ENCODE results near the gene VWA7.

VWA7 gene

GRCh38 chr6:31742894-31743293 lies 34.2 kb downstream of the VWA7 start:
- H3K27ac Mint-ChIP-seq = no peak overlapping the region
- no peak for DNase-seq
- H3K9me3 Mint-ChIP-seq = no peaks in the 10 kb centered on the region
- no peaks in the 10 kb centered on the region for H3K27me3 Mint-ChIP-seq
- no peak overlapping the region for H3K4me3 Mint-ChIP-seq
- peaks cover 21% of the 10 kb centered on the region for H3K36me3 Mint-ChIP-seq (ENCODE audit: insufficient read depth)
- ATAC-seq (replicated peaks) = no peak
- H3K4me1 Mint-ChIP-seq (ENCODE audit: low read depth in 2 of 2) = peaks cover 31 to 38% of the 10 kb centered on the region in 2 donors

GRCh38 chr6:31741815-31742214 lies 35.3 kb downstream of the VWA7 start:
- DNase-seq = no peak
- Mint-ChIP-seq H3K4me1 (ENCODE audit: low read depth in 2 of 2) (peaks cover 41 to 49% of the 10 kb centered on the region in 2 donors), H3K36me3 (ENCODE audit: insufficient read depth) (peaks cover 27% of the 10 kb centered on the region), H3K27me3 (no peaks in the 10 kb centered on the region), H3K9me3 (no peaks in the 10 kb centered on the region), H3K27ac (no peak overlapping the region), H3K4me3 (peak overlapping the region; percentile 27 to 97)
- no peak for ATAC-seq (replicated peaks)

GRCh38 chr6:31740397-31741223 lies 36.5 kb downstream of the VWA7 start:
- H3K27me3 Mint-ChIP-seq = no peaks in the 10 kb centered on the region
- H3K4me3 Mint-ChIP-seq = peak overlapping the region; percentile 95 to 97
- no peaks in the 10 kb centered on the region for H3K9me3 Mint-ChIP-seq
- peaks cover 35% of the 10 kb centered on the region for H3K36me3 Mint-ChIP-seq (ENCODE audit: insufficient read depth)
- ATAC-seq (replicated peaks) (no peak), DNase-seq (no peak)
- peak overlapping the region; percentile 89 to 90 for H3K27ac Mint-ChIP-seq
- H3K4me1 Mint-ChIP-seq (ENCODE audit: low read depth in 2 of 2) = peaks cover 47 to 61% of the 10 kb centered on the region in 2 donors

- H3K27ac Mint-ChIP-seq = peak within 1 kb of the TSS; percentile 89 to 90
- H3K4me3 Mint-ChIP-seq = peak within 1 kb of the TSS; percentile 95 to 97
- no peaks in the 10 kb centered on the region for H3K9me3 Mint-ChIP-seq
- H3K36me3 Mint-ChIP-seq (ENCODE audit: insufficient read depth) = peaks cover 39% of the 10 kb centered on the region
- peaks cover 48 to 64% of the 10 kb centered on the region in 2 donors for H3K4me1 Mint-ChIP-seq (ENCODE audit: low read depth in 2 of 2)
- no peaks in the 10 kb centered on the region for H3K27me3 Mint-ChIP-seq
- DNase-seq = peak; percentile 91 to 92 (median 92)
- peak; percentile 85 for ATAC-seq (replicated peaks)
Observed at GRCh38 chr6:31739639-31740396, 37.3 kb downstream of the VWA7 start, which contains the start of gene MSH5. TSS of gene MSH5 (plus strand) at chr6:31740005. CDS start at chr6:31740467, 462 bp downstream.

GRCh38 chr6:31737991-31738979 lies 38.8 kb downstream of the VWA7 start:
- peak overlapping the region; percentile 95 to 97 for H3K4me3 Mint-ChIP-seq
- no peaks in the 10 kb centered on the region for H3K27me3 Mint-ChIP-seq
- ATAC-seq (replicated peaks) (peak; percentile 46), DNase-seq (peak; percentile 48 to 52 (median 52))
- peaks cover 54% of the 10 kb centered on the region for H3K36me3 Mint-ChIP-seq (ENCODE audit: insufficient read depth)
- no peaks in the 10 kb centered on the region for H3K9me3 Mint-ChIP-seq
- H3K27ac Mint-ChIP-seq = peak overlapping the region; percentile 89 to 90
- H3K4me1 Mint-ChIP-seq (ENCODE audit: low read depth in 2 of 2) = peaks cover 63 to 75% of the 10 kb centered on the region in 2 donors

- no peak for DNase-seq
- no peaks in the 10 kb centered on the region for H3K9me3 Mint-ChIP-seq
- ATAC-seq (replicated peaks) = no peak
- peaks cover 63 to 78% of the 10 kb centered on the region in 2 donors for H3K4me1 Mint-ChIP-seq (ENCODE audit: low read depth in 2 of 2)
- H3K36me3 Mint-ChIP-seq (ENCODE audit: insufficient read depth) = peaks cover 60% of the 10 kb centered on the region
- H3K27me3 Mint-ChIP-seq = no peaks in the 10 kb centered on the region
- peak overlapping the region; percentile 95 to 97 for H3K4me3 Mint-ChIP-seq
- peak overlapping the region; percentile 89 to 90 for H3K27ac Mint-ChIP-seq
Observed at GRCh38 chr6:31737315-31737990, 39.7 kb downstream of the VWA7 start.

GRCh38 chr6:31736768-31737314 lies 40.3 kb downstream of the VWA7 start:
- peak overlapping the region; percentile 95 to 97 for H3K4me3 Mint-ChIP-seq
- H3K4me1 Mint-ChIP-seq (ENCODE audit: low read depth in 2 of 2) = peaks cover 65 to 82% of the 10 kb centered on the region in 2 donors
- peak overlapping the region; percentile 89 to 90 for H3K27ac Mint-ChIP-seq
- ATAC-seq (replicated peaks) (no peak), DNase-seq (no peak)
- no peaks in the 10 kb centered on the region for H3K9me3 Mint-ChIP-seq
- H3K27me3 Mint-ChIP-seq = no peaks in the 10 kb centered on the region
- peaks cover 66% of the 10 kb centered on the region for H3K36me3 Mint-ChIP-seq (ENCODE audit: insufficient read depth)

- H3K9me3 Mint-ChIP-seq = no peaks in the 10 kb centered on the region
- DNase-seq (peak; percentile 40 to 49 (median 48)), ATAC-seq (replicated peaks) (peak; percentile 33)
- H3K4me3 Mint-ChIP-seq = peak within 1 kb of the TSS; percentile 95 to 97
- H3K36me3 Mint-ChIP-seq (ENCODE audit: insufficient read depth) = peaks cover 72% of the 10 kb centered on the region
- peak within 1 kb of the TSS; percentile 89 to 90 for H3K27ac Mint-ChIP-seq
- no peaks in the 10 kb centered on the region for H3K27me3 Mint-ChIP-seq
- H3K4me1 Mint-ChIP-seq (ENCODE audit: low read depth in 2 of 2) = peaks cover 65 to 76% of the 10 kb centered on the region in 2 donors
Observed at GRCh38 chr6:31736021-31736767, 40.9 kb downstream of the VWA7 start, which contains the start of gene CLIC1. TSS of gene CLIC1 (minus strand) at chr6:31736530. CDS start at chr6:31736300, 230 bp downstream.

- Mint-ChIP-seq H3K36me3 (ENCODE audit: insufficient read depth) (peaks cover 75% of the 10 kb centered on the region), H3K4me1 (ENCODE audit: low read depth in 2 of 2) (peaks cover 66 to 76% of the 10 kb centered on the region in 2 donors), H3K27me3 (no peaks in the 10 kb centered on the region), H3K27ac (peak overlapping the region; percentile 89 to 90), H3K4me3 (peak overlapping the region; percentile 95 to 97), H3K9me3 (no peaks in the 10 kb centered on the region)
- ATAC-seq (replicated peaks) (no peak), DNase-seq (peak; percentile 34 to 41 (median 36))
Observed at GRCh38 chr6:31734821-31735406, 42.2 kb downstream of the VWA7 start.

GRCh38 chr6:31734247-31734820 lies 42.8 kb downstream of the VWA7 start:
- H3K36me3 Mint-ChIP-seq (ENCODE audit: insufficient read depth) = peaks cover 72% of the 10 kb centered on the region
- no peaks in the 10 kb centered on the region for H3K9me3 Mint-ChIP-seq
- peak; percentile 41 for ATAC-seq (replicated peaks)
- peak overlapping the region; percentile 95 to 97 for H3K4me3 Mint-ChIP-seq
- H3K4me1 Mint-ChIP-seq (ENCODE audit: low read depth in 2 of 2) = peaks cover 64 to 74% of the 10 kb centered on the region in 2 donors
- DNase-seq = no peak
- no peaks in the 10 kb centered on the region for H3K27me3 Mint-ChIP-seq
- peak overlapping the region; percentile 89 to 90 for H3K27ac Mint-ChIP-seq

- Mint-ChIP-seq H3K27me3 (no peaks in the 10 kb centered on the region), H3K36me3 (ENCODE audit: insufficient read depth) (peaks cover 73% of the 10 kb centered on the region), H3K4me3 (peak overlapping the region; percentile 95 to 97), H3K4me1 (ENCODE audit: low read depth in 2 of 2) (peaks cover 64 to 72% of the 10 kb centered on the region in 2 donors), H3K9me3 (no peaks in the 10 kb centered on the region), H3K27ac (peak overlapping the region in 1 of 2 donors; percentile 90)
- DNase-seq (no peak), ATAC-seq (replicated peaks) (no peak)
Observed at GRCh38 chr6:31733734-31734133, 43.4 kb downstream of the VWA7 start.
